Peyer's patch (tissue), 4 donors: ENCODE data around the gene MRGPRD.

Source experiments
- POLR2A ChIP-seq, 2 donors: fragments of 450-650 bp; IDR thresholded peaks; one replicate each; pipeline ENCODE4 v1.5.1; 2017; ENCODE audit warnings: antibody characterized with exemption in 2 of 2, mild to moderate bottlenecking in 2 of 2, moderate library complexity in 2 of 2
- TF ChIP-seq, protein P1 (sequence below), 6 experiments: fragments of 450-650 bp in 4 of 6; fragments of 200-600 bp in 2 of 6; sonication (generic) in 1 of 6; IDR thresholded peaks; one replicate each; pipeline ENCODE4 v1.5.1; 2017 to 2019; ENCODE audit warnings: antibody characterized with exemption in 6 of 6, mild to moderate bottlenecking in 3 of 6, moderate library complexity in 1 of 6

DNA sequence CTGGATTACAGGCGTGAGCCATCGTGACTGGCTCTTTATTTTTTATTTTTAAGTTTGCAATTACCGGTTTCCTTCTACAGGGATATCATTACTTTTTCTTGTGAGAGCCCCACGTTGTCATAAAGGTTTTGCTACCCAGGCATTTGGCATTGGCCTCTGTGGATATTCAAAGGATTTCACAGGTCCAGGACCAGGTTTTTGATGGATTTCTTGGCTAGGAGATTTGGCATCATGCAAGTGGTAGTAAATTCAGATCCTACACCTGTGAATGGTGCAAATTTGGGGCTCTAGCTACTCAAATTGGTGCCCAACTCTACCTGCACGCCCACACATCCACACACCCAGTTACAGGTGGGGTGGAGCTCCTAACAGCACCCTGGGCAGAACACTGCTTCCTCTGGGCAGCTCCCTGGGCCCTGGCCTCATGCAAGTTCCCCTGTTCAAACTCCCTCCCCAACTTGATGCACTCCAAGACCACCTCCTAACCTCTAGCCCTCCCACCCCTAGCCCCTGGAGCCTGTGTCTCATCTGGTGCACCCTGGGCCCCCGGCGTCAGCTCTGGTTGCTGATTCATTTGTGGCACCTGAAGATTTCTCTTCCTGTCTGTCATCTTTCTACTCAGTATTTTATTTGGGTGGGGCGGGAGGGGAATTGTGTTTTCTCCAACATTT, 9.3 kb upstream of the MRGPRD start:
- no peak for TF ChIP-seq POLR2A (IDR thresholded peaks at IDR 0.05)
- TF ChIP-seq, protein P1, sequence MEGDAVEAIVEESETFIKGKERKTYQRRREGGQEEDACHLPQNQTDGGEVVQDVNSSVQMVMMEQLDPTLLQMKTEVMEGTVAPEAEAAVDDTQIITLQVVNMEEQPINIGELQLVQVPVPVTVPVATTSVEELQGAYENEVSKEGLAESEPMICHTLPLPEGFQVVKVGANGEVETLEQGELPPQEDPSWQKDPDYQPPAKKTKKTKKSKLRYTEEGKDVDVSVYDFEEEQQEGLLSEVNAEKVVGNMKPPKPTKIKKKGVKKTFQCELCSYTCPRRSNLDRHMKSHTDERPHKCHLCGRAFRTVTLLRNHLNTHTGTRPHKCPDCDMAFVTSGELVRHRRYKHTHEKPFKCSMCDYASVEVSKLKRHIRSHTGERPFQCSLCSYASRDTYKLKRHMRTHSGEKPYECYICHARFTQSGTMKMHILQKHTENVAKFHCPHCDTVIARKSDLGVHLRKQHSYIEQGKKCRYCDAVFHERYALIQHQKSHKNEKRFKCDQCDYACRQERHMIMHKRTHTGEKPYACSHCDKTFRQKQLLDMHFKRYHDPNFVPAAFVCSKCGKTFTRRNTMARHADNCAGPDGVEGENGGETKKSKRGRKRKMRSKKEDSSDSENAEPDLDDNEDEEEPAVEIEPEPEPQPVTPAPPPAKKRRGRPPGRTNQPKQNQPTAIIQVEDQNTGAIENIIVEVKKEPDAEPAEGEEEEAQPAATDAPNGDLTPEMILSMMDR (IDR thresholded peaks at IDR 0.05): no peak
